ENCODE results near the gene EZR.

DNA sequence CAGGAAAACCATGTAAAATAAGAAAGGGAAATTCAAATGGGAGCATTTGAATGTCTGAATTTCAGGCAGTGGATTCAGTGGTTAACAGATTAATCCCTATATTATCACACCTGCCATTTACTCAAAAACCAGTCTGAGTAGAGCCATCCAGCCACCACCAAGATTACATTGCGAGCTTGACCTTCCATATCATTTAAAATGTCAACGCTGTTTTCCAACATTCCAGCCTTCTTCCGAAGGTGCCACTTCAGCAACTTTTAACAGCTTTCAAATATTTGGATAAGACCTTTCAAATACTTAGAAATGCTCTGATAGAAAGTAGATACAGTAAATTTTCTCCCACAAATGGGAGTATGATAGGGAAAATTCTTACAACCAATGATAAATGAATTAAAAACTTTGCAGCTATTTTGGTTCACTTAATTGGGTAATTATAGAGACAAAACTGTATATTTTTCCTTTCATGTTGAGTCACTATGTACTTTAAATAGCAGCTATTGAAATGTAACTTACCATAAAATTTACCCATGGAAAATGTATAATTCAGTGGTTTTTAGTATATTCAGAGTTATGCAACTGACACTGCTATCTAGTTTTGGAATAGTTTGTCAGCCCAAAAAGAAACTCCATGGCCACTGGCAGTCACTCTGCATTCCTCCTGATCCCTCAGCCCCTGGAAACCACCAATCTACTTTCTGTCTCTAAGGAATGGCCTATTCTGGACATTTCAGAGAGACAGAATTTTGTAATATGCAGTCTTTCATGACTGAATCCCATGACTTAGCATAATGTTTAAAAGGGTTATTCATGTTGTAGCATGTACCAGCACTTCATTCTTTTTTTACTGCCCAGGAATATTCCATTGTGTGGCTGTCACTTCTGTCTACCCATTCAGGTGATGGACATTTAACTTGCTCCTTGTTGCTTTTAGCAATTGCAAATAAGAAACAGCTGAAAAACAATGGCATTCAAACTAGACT, 21.5 kb downstream of the EZR start:
- TF ChIP-seq, protein P1, sequence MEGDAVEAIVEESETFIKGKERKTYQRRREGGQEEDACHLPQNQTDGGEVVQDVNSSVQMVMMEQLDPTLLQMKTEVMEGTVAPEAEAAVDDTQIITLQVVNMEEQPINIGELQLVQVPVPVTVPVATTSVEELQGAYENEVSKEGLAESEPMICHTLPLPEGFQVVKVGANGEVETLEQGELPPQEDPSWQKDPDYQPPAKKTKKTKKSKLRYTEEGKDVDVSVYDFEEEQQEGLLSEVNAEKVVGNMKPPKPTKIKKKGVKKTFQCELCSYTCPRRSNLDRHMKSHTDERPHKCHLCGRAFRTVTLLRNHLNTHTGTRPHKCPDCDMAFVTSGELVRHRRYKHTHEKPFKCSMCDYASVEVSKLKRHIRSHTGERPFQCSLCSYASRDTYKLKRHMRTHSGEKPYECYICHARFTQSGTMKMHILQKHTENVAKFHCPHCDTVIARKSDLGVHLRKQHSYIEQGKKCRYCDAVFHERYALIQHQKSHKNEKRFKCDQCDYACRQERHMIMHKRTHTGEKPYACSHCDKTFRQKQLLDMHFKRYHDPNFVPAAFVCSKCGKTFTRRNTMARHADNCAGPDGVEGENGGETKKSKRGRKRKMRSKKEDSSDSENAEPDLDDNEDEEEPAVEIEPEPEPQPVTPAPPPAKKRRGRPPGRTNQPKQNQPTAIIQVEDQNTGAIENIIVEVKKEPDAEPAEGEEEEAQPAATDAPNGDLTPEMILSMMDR (IDR thresholded peaks at IDR 0.05) = no peak
- TF ChIP-seq POLR2A (IDR thresholded peaks at IDR 0.05) = no peak
